ENCODE results near the gene OXER1. TPM values are rescaled to one million over a fixed set of nuclear protein-coding genes. Genes with fewer than 3 reads are reported as not detected.

The OXER1 gene
- total and polyA plus RNA-seq, 2 of the 13 experiments (the other 11 are each of a cell fraction or from before 2014, with no cell fraction given), result 8.0 to 9.0 TPM

DNA sequence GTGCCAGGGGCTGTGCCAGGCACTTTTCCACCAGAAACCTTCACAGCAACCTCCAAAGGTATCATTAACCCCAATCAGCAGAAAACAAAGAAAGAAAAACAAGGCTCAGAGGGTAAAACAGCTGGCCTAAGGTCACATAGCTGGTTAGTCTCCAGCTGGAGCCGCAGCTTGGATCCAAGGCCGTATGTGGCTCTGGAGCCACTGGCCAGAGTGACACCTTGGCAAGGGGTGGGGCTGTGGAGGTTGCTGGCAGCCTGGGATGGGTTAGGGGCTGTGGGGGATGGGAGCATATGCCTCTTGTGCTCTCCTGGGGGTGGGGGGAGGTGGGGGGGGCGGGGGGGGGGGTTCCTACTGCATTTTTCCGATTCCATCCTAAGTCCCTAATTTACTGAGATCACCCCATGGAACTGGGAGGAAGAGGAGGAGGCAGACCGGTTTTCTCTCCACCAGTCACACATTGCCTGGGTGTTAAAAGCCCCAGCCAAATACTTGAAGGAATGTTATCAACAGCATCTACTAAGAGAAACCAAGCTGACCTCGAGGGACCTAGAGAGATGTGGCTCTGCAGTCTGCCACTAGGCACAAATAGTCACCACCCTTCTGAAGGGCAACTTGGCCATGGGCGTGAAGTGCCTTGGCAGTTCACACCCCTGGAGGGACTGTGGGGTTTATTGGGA, 20.4 kb upstream of the OXER1 start:
- no peak for DNase-seq (ENCODE audit: low spot score)
- 59% methylated on average over 7 of the region's 7 CpGs for WGBS (ENCODE audit: low lambda C conversion rate)
- H3K27ac ChIP-seq (ENCODE audit: extremely low read length, insufficient read depth, low read length), result peak overlapping the region; percentile 25
- ChIA-PET CTCF (ENCODE audit: low intra/inter-chr PET ratio, low total read pairs) (no interaction called here), POLR2A (interaction anchor here (1.3 to 1.5 kb wide), 2 partner anchors 9 to 22 kb away, joined by 3 to 18 read pairs; partner anchors contain the start of gene HAAO)
- no peaks in the 10 kb centered on the region for H3K27me3 ChIP-seq (ENCODE audit: control insufficient read depth in 1 of 2, insufficient read depth in 2 of 2, low read length in 2 of 2)
- peaks cover 58% of the 10 kb centered on the region for H3K4me1 ChIP-seq (ENCODE audit: insufficient read depth, low read length)
- in situ Hi-C loops (cut with HindIII; ENCODE audit: extremely low pct_ligation_motif_present, low pct_unique_long_range_greater_than_20kb) (no loop called here), intact Hi-C loops (cut with micrococcal nuclease; ENCODE audit: unreplicated experiment) (no loop called here)
- no peaks in the 10 kb centered on the region for H3K79me2 ChIP-seq (ENCODE audit: insufficient read depth, low read length)
- no peak overlapping the region for H3K4me2 ChIP-seq (ENCODE audit: low read depth, low read length)
- H3K9me3 ChIP-seq (ENCODE audit: low read length), result peaks cover 4% of the 10 kb centered on the region
- no peak overlapping the region for H2AFZ ChIP-seq (ENCODE audit: low read length)
- peak; percentile 19; the same call in 2 of the 3 replicates for ATAC-seq
- BruUV-seq (replicated peaks), result no TSS peak
- H4K20me1 ChIP-seq (ENCODE audit: insufficient read depth, low read length), result no peaks in the 10 kb centered on the region
- FAIRE-seq, result no peak
- H3K9ac ChIP-seq (ENCODE audit: insufficient read depth, low read depth, low read length), result no peak overlapping the region
- no peak overlapping the region for H3K4me3 ChIP-seq (replicated peaks in 1 of 3; ENCODE audit: insufficient read depth in 1 of 3, low read depth in 2 of 3, low read length in 3 of 3)
- H3K36me3 ChIP-seq (replicated peaks in 1 of 2; ENCODE audit: control insufficient read depth in 1 of 2, insufficient read depth in 2 of 2, low read length in 2 of 2), result peaks cover 1 to 17% of the 10 kb centered on the region in 2 experiments; a peak in 4 of 5 replicates
- TF ChIP-seq ZNF687 (CRISPR knock-in tag; IDR thresholded peaks at IDR 0.05), result peak; percentile 36; the same call in 1 of the 2 replicates
- TF ChIP-seq ZUFSP (CRISPR knock-in tag; IDR thresholded peaks at IDR 0.05; ENCODE audit: borderline replicate concordance), result no peak
- TF ChIP-seq, protein P1, sequence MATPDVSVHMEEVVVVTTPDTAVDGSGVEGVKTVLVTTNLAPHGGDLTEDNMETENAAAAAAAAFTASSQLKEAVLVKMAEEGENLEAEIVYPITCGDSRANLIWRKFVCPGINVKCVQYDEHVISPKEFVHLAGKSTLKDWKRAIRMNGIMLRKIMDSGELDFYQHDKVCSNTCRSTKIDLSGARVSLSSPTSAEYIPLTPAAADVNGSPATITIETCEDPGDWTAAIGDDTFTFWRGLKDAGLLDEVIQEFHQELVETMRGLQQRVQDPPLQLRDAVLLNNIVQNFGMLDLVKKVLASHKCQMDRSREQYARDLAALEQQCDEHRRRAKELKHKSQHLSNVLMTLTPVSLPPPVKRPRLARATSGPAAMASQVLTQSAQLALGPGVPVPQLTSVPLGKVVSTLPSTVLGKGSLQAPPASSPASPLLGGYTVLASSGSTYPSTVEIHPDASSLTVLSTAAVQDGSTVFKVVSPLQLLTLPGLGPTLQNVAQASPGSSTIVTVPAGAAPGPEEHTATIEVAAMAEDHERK (CRISPR knock-in tag; IDR thresholded peaks at IDR 0.05; ENCODE audit: low read depth), result no peak
- no peak for TF ChIP-seq ZFP82 (CRISPR knock-in tag; IDR thresholded peaks at IDR 0.05; ENCODE audit: borderline replicate concordance)
- TF ChIP-seq ZMYM3 (CRISPR knock-in tag; IDR thresholded peaks at IDR 0.05), result 0 out of 2 replicates have a peak, but pooled peaks have one; percentile 29
- TF ChIP-seq MLXIP (CRISPR knock-in tag; IDR thresholded peaks at IDR 0.05; ENCODE audit: borderline replicate concordance), result no peak
- TF ChIP-seq ZNF281 (CRISPR knock-in tag; IDR thresholded peaks at IDR 0.05; ENCODE audit: borderline replicate concordance), result 0 out of 2 replicates have a peak, but pooled peaks have one; percentile 51
